Activated B cell treated with CpG ODN at 0.5 μM for 24 hours (primary cell): Measurements from ENCODE around the gene BOD1L1. TPM values are rescaled to one million over a fixed set of nuclear protein-coding genes. Genes with fewer than 3 reads are reported as not detected.
A peak's percentile ranks its signal among the peaks of the same experiment; 100 is the strongest.

Source experiments
- ATAC-seq: fragments of 200-7000 bp; cut with Tn5 transposase; one replicate; pipeline ENCODE4 v1.10.0; 2021; ENCODE audit warnings: low read depth, mild to moderate bottlenecking, moderate library complexity
- CTCF ChIA-PET: fragments of 350-600 bp; sonication (Branson Sonifier 250); formaldehyde crosslinking; loops from one replicate; lab custom pipeline; 2021; ENCODE audit warnings: antibody characterized with exemption; lab: Charles Lee
- POLR2A ChIA-PET: fragments of 350-600 bp; sonication (Branson Sonifier 250); formaldehyde crosslinking; loops from one replicate; lab custom pipeline; 2021; ENCODE audit warnings: antibody characterized with exemption; lab: Charles Lee
- DNase-seq: peaks from one replicate; pipeline ENCODE4 v3.0.0; 2022
- H3K27ac Mint-ChIP-seq: one replicate; pipeline ENCODE4 v1.8.0; 2020; ENCODE audit warnings: mixed read lengths
- H3K27me3 Mint-ChIP-seq: one replicate; pipeline ENCODE4 v1.8.0; 2021; ENCODE audit warnings: mixed read lengths
- H3K36me3 Mint-ChIP-seq: one replicate; pipeline ENCODE4 v1.8.0; 2021; ENCODE audit warnings: low read depth, mixed read lengths
- H3K4me1 Mint-ChIP-seq: one replicate; pipeline ENCODE4 v1.8.0; 2021; ENCODE audit warnings: mixed read lengths
- H3K4me3 Mint-ChIP-seq: one replicate; pipeline ENCODE4 v1.8.0; 2020; ENCODE audit warnings: mild to moderate bottlenecking, mixed read lengths
- H3K9me3 Mint-ChIP-seq: one replicate; pipeline ENCODE4 v1.8.0; 2020; ENCODE audit warnings: mixed read lengths
- CTCF ChIP-seq: fragments of 200-600 bp; IDR thresholded peaks from one replicate; pipeline ENCODE4 v1.8.0; 2022; ENCODE audit warnings: antibody characterized with exemption, mild to moderate bottlenecking
- intact Hi-C: fragments of 100-400 bp; cut with micrococcal nuclease; formaldehyde crosslinking; loops from one replicate; pipeline ENCODE4 v1.15.1; 2024
- total RNA-seq: library from RNA; stranded (reverse); gene quantifications from 2 replicates; pipeline ENCODE4 v1.2.3, GENCODE V29; 2022

BOD1L1 gene
- total RNA-seq, 1 donor from 2014 or later, result 79.3 TPM

DNA sequence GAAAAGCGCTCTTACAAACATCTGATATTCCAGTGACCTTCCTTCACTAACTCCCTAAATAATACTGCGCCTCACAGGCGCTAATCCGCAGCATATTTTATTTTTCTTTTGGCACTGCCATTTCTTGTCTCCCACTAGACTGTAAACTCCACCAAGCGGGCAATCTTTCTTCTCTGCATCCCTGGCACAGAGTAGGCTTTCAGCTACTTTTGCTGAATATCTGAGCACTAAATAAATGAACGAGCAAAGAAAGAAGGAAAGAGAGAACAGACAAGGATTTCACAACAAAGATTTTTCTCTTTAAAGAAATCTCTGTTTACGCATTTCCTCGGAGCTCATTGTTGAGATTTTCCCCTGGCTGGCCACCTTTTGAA is 95.9 kb downstream of the BOD1L1 start:
- ChIA-PET POLR2A (no interaction called here), CTCF (no interaction called here)
- H3K36me3 Mint-ChIP-seq, result no peaks in the 10 kb centered on the region
- H3K27me3 Mint-ChIP-seq, result peaks cover 80% of the 10 kb centered on the region
- no peak for ATAC-seq
- TF ChIP-seq CTCF, result no peak
- H3K27ac Mint-ChIP-seq, result no peak overlapping the region
- peaks cover 26% of the 10 kb centered on the region for H3K4me1 Mint-ChIP-seq
- no peak overlapping the region for H3K4me3 Mint-ChIP-seq
- DNase-seq, result no peak
- intact Hi-C loops, result loop anchor here (1.0 kb wide), 2 partner anchors 8 to 12 kb away; no protein-coding TSS in a partner anchor
- H3K9me3 Mint-ChIP-seq, result no peaks in the 10 kb centered on the region

- H3K9me3 Mint-ChIP-seq, result no peaks in the 10 kb centered on the region
- H3K36me3 Mint-ChIP-seq, result no peaks in the 10 kb centered on the region
- DNase-seq (no peak), ATAC-seq (no peak)
- no peak for TF ChIP-seq CTCF
- peaks cover 78% of the 10 kb centered on the region for H3K27me3 Mint-ChIP-seq
- ChIA-PET POLR2A (no interaction called here), CTCF (no interaction called here)
- H3K4me1 Mint-ChIP-seq, result peaks cover 26% of the 10 kb centered on the region
- no peak overlapping the region for H3K27ac Mint-ChIP-seq
- intact Hi-C loops, result loop anchor here (1.0 kb wide), 2 partner anchors 8 to 12 kb away; no protein-coding TSS in a partner anchor
- H3K4me3 Mint-ChIP-seq, result no peak overlapping the region
Measured at GRCh38 chr4:13530823-13531624, 96.5 kb downstream of the BOD1L1 start.

GRCh38 chr4:13529128-13529919 is 98.2 kb downstream of the BOD1L1 start:
- intact Hi-C loops, result loop anchor here (2.0 kb wide), 1 partner anchor 45 kb away; the partner anchor contains the start of gene RAB28
- ChIA-PET CTCF (no interaction called here), POLR2A (no interaction called here)
- no peak for ATAC-seq
- H3K36me3 Mint-ChIP-seq, result no peaks in the 10 kb centered on the region
- peak overlapping the region; percentile 5 for H3K4me3 Mint-ChIP-seq
- no peak for TF ChIP-seq CTCF
- no peak for DNase-seq
- H3K4me1 Mint-ChIP-seq, result peaks cover 26% of the 10 kb centered on the region
- peak overlapping the region; percentile 30 for H3K27ac Mint-ChIP-seq
- H3K9me3 Mint-ChIP-seq, result no peaks in the 10 kb centered on the region
- H3K27me3 Mint-ChIP-seq, result peaks cover 81% of the 10 kb centered on the region

GRCh38 chr4:13528821-13529127 is 98.8 kb downstream of the BOD1L1 start:
- POLR2A ChIA-PET, result no interaction called here
- Mint-ChIP-seq H3K36me3 (no peaks in the 10 kb centered on the region), H3K4me1 (peaks cover 26% of the 10 kb centered on the region), H3K27ac (peak overlapping the region; percentile 42), H3K9me3 (peaks cover 4% of the 10 kb centered on the region), H3K27me3 (peaks cover 81% of the 10 kb centered on the region), H3K4me3 (peak overlapping the region; percentile 62)
- TF ChIP-seq CTCF, result no peak
- intact Hi-C loops, result loop anchor here (1.0 to 2.0 kb wide), 2 partner anchors 19 to 44 kb away; partner anchors contain the start of gene RAB28
- CTCF ChIA-PET, result no interaction called here
- ATAC-seq (no peak), DNase-seq (no peak)
